Osteoblast (primary cell): Measurements from ENCODE around the gene GCKR. TPM values are rescaled to one million over a fixed set of nuclear protein-coding genes. Genes with fewer than 3 reads are reported as not detected.

Source experiments
- DNase-seq: peaks from one replicate; pipeline ENCODE4 v3.0.0; 2011; ENCODE audit warnings: low spot score, mixed read lengths; ENCODE audit not compliant: insufficient read length; ENCODE audit errors: missing footprints
- H2AFZ ChIP-seq: 2 replicates; pipeline ENCODE4 v1.6.0; 2011; ENCODE audit warnings: mild to moderate bottlenecking, low read length
- H3K27ac ChIP-seq: 2 replicates; pipeline ENCODE4 v1.5.1; 2011; ENCODE audit warnings: mild to moderate bottlenecking, low read depth, low read length, moderate library complexity
- H3K27me3 ChIP-seq: 2 replicates; pipeline ENCODE4 v1.6.0; 2012; ENCODE audit warnings: mild to moderate bottlenecking, control low read depth, inconsistent platforms, low read length, moderate library complexity; ENCODE audit not compliant: insufficient read depth
- H3K36me3 ChIP-seq: 2 replicates; pipeline ENCODE4 v1.5.1; 2011; ENCODE audit warnings: mild to moderate bottlenecking, low read length, control low read depth, moderate library complexity; ENCODE audit not compliant: insufficient read depth
- H3K4me1 ChIP-seq: 2 replicates; pipeline ENCODE4 v1.5.1; 2011; ENCODE audit warnings: mild to moderate bottlenecking, low read length, control low read depth, moderate library complexity; ENCODE audit not compliant: insufficient read depth
- H3K4me2 ChIP-seq: 2 replicates; pipeline ENCODE4 v1.6.0; 2011; ENCODE audit warnings: mild to moderate bottlenecking, low read length; ENCODE audit not compliant: insufficient read depth
- H3K4me3 ChIP-seq: fragments of 200-600 bp; sonication (generic); 3 replicates; pipeline ENCODE4 v1.5.1; 2012; ENCODE audit warnings: mild to moderate bottlenecking, low read length, inconsistent platforms; ENCODE audit not compliant: insufficient read depth
- H3K79me2 ChIP-seq: 2 replicates; pipeline ENCODE4 v1.6.0; 2012; ENCODE audit warnings: mild to moderate bottlenecking, low read length, control low read depth, inconsistent platforms; ENCODE audit not compliant: insufficient read depth
- H3K9me3 ChIP-seq: 2 replicates; pipeline ENCODE4 v1.5.1; 2011; ENCODE audit warnings: low read depth, low read length, control low read depth
- H4K20me1 ChIP-seq: 2 replicates; pipeline ENCODE4 v1.6.0; 2012; ENCODE audit warnings: mild to moderate bottlenecking, low read length, control low read depth; ENCODE audit not compliant: insufficient read depth
- CTCF ChIP-seq: IDR thresholded peaks from 2 replicates; pipeline ENCODE4 v1.5.1; 2011; ENCODE audit warnings: mild to moderate bottlenecking, low read depth, low read length, moderate library complexity; ENCODE audit errors: extremely low read depth
- total RNA-seq: library from RNA; depleted of rRNA; stranded (reverse); fragments of >200 nt; gene quantifications from 2 replicates; pipeline ENCODE4 v1.2.3, GENCODE V29; 2012

GCKR gene
- total RNA-seq, 1 donor: 1.4 TPM

- H4K20me1 ChIP-seq: no peaks in the 10 kb centered on the region
- H3K79me2 ChIP-seq: no peaks in the 10 kb centered on the region
- TF ChIP-seq CTCF: no peak
- H3K4me3 ChIP-seq: no peak overlapping the region
- H3K4me2 ChIP-seq: no peak overlapping the region
- no peaks in the 10 kb centered on the region for H3K27me3 ChIP-seq
- H3K27ac ChIP-seq: no peak overlapping the region
- H2AFZ ChIP-seq: no peak overlapping the region
- no peaks in the 10 kb centered on the region for H3K9me3 ChIP-seq
- no peak for DNase-seq
- H3K36me3 ChIP-seq: no peaks in the 10 kb centered on the region
- peaks cover 4% of the 10 kb centered on the region for H3K4me1 ChIP-seq
Observed at GRCh38 chr2:27506587-27506986, 9.9 kb downstream of the GCKR start.

GRCh38 chr2:27507293-27507692 lies 10.7 kb downstream of the GCKR start:
- Histone ChIP-seq H3K36me3 (no peaks in the 10 kb centered on the region), H3K79me2 (no peaks in the 10 kb centered on the region), H3K27ac (no peak overlapping the region), H3K4me2 (no peak overlapping the region), H3K27me3 (no peaks in the 10 kb centered on the region), H3K9me3 (no peaks in the 10 kb centered on the region), H3K4me1 (no peaks in the 10 kb centered on the region), H2AFZ (no peak overlapping the region), H4K20me1 (no peaks in the 10 kb centered on the region), H3K4me3 (no peak overlapping the region)
- TF ChIP-seq CTCF: no peak
- DNase-seq: no peak

- H3K79me2 ChIP-seq: no peaks in the 10 kb centered on the region
- no peak overlapping the region for H3K27ac ChIP-seq
- no peaks in the 10 kb centered on the region for H4K20me1 ChIP-seq
- H3K27me3 ChIP-seq: no peaks in the 10 kb centered on the region
- H3K4me2 ChIP-seq: no peak overlapping the region
- H3K36me3 ChIP-seq: no peaks in the 10 kb centered on the region
- no peak overlapping the region for H2AFZ ChIP-seq
- TF ChIP-seq CTCF: no peak
- no peaks in the 10 kb centered on the region for H3K9me3 ChIP-seq
- no peaks in the 10 kb centered on the region for H3K4me1 ChIP-seq
- no peak overlapping the region for H3K4me3 ChIP-seq
- no peak for DNase-seq
Observed at GRCh38 chr2:27509326-27509725, 12.7 kb downstream of the GCKR start.

GRCh38 chr2:27518113-27518781 lies 21.6 kb downstream of the GCKR start:
- Histone ChIP-seq H3K27ac (no peak overlapping the region), H4K20me1 (no peaks in the 10 kb centered on the region), H3K36me3 (no peaks in the 10 kb centered on the region), H2AFZ (no peak overlapping the region), H3K9me3 (no peaks in the 10 kb centered on the region), H3K79me2 (no peaks in the 10 kb centered on the region), H3K4me3 (no peak overlapping the region), H3K27me3 (no peaks in the 10 kb centered on the region), H3K4me2 (no peak overlapping the region), H3K4me1 (no peaks in the 10 kb centered on the region)
- no peak for TF ChIP-seq CTCF
- DNase-seq: no peak
